ENCODE measurements around the gene FSHR. TPM values are rescaled to one million over a fixed set of nuclear protein-coding genes. Genes with fewer than 3 reads are reported as not detected.

Gene FSHR
- total RNA-seq, 1 donor from 2014 or later = 0.30 TPM

GRCh38 chr2:49178656-49179055 lies 24.3 kb upstream of the FSHR start:
- H3K79me2 ChIP-seq (ENCODE audit: insufficient read depth, low read length) = no peaks in the 10 kb centered on the region
- no peak overlapping the region for H3K27ac ChIP-seq (ENCODE audit: low read depth, low read length)
- H3K4me3 Mint-ChIP-seq (ENCODE audit: unreplicated experiment) = no peak overlapping the region
- no peak overlapping the region for H2AFZ ChIP-seq (ENCODE audit: low read depth, low read length)
- no peak for TF ChIP-seq EZH2 (IDR thresholded peaks at IDR 0.05; ENCODE audit: insufficient read depth, low read length)
- TF ChIP-seq, protein P1, sequence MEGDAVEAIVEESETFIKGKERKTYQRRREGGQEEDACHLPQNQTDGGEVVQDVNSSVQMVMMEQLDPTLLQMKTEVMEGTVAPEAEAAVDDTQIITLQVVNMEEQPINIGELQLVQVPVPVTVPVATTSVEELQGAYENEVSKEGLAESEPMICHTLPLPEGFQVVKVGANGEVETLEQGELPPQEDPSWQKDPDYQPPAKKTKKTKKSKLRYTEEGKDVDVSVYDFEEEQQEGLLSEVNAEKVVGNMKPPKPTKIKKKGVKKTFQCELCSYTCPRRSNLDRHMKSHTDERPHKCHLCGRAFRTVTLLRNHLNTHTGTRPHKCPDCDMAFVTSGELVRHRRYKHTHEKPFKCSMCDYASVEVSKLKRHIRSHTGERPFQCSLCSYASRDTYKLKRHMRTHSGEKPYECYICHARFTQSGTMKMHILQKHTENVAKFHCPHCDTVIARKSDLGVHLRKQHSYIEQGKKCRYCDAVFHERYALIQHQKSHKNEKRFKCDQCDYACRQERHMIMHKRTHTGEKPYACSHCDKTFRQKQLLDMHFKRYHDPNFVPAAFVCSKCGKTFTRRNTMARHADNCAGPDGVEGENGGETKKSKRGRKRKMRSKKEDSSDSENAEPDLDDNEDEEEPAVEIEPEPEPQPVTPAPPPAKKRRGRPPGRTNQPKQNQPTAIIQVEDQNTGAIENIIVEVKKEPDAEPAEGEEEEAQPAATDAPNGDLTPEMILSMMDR (IDR thresholded peaks at IDR 0.05; ENCODE audit: insufficient read depth, low read depth, low read length) = no peak
- H3K27me3 ChIP-seq (ENCODE audit: insufficient read depth, low read length) = no peaks in the 10 kb centered on the region
- H3K36me3 Mint-ChIP-seq (ENCODE audit: low read depth, unreplicated experiment) = no peaks in the 10 kb centered on the region
- no peak overlapping the region for H3K27ac Mint-ChIP-seq (ENCODE audit: unreplicated experiment)
- no peaks in the 10 kb centered on the region for H3K9me3 Mint-ChIP-seq (ENCODE audit: unreplicated experiment)
- H3K4me2 ChIP-seq (ENCODE audit: low read length) = no peak overlapping the region
- H3K36me3 ChIP-seq (ENCODE audit: insufficient read depth, low read length) = no peaks in the 10 kb centered on the region
- no peaks in the 10 kb centered on the region for H3K4me1 ChIP-seq (ENCODE audit: insufficient read depth, low read length)
- H3K9me3 ChIP-seq (ENCODE audit: insufficient read depth, low read depth, low read length) = peaks cover 3% of the 10 kb centered on the region
- FAIRE-seq = no peak
- no peak for DNase-seq (ENCODE audit: low read depth)
- peaks cover 6% of the 10 kb centered on the region for H3K4me1 Mint-ChIP-seq (ENCODE audit: low read depth, unreplicated experiment)
- H3K9ac ChIP-seq (ENCODE audit: low read length) = no peak overlapping the region
- H3K4me3 ChIP-seq (ENCODE audit: insufficient read depth, low read depth, low read length) = no peak overlapping the region
- no peaks in the 10 kb centered on the region for H3K27me3 Mint-ChIP-seq (ENCODE audit: low read depth, unreplicated experiment)
- H4K20me1 ChIP-seq (ENCODE audit: insufficient read depth, low read length) = no peaks in the 10 kb centered on the region

DNA sequence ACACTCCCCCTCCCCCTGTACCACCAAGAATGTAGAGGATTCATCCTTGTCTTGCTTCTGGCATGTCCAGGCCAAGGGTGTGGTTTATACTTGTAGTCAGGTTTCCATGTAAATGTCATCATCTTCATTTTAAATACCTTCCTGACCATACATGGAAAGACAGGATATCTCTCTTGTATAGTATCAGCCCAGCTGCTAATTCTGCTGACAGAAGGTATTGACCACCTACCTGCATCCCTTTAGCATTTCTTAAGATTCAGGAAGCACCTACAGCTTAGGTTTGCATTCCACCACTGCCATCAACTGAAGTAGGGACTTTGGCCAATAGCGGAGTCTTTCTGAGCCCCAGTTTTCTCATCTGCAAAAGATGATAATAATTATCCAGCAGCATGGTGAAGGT lies 22.9 kb upstream of the FSHR start:
- Histone ChIP-seq H3K36me3 (ENCODE audit: insufficient read depth, low read length) (no peaks in the 10 kb centered on the region), H3K9ac (ENCODE audit: low read length) (no peak overlapping the region), H3K4me1 (ENCODE audit: insufficient read depth, low read length) (no peaks in the 10 kb centered on the region), H3K79me2 (ENCODE audit: insufficient read depth, low read length) (no peaks in the 10 kb centered on the region), H3K4me2 (ENCODE audit: low read length) (no peak overlapping the region), H3K27me3 (ENCODE audit: insufficient read depth, low read length) (no peaks in the 10 kb centered on the region), H2AFZ (ENCODE audit: low read depth, low read length) (no peak overlapping the region), H3K4me3 (ENCODE audit: insufficient read depth, low read depth, low read length) (no peak overlapping the region), H3K27ac (ENCODE audit: low read depth, low read length) (no peak overlapping the region), H3K9me3 (ENCODE audit: insufficient read depth, low read depth, low read length) (peaks cover 3% of the 10 kb centered on the region), H4K20me1 (ENCODE audit: insufficient read depth, low read length) (no peaks in the 10 kb centered on the region)
- FAIRE-seq (no peak), DNase-seq (ENCODE audit: low read depth) (no peak)
- no peak for TF ChIP-seq EZH2 (IDR thresholded peaks at IDR 0.05; ENCODE audit: insufficient read depth, low read length)
- TF ChIP-seq, protein P1 (IDR thresholded peaks at IDR 0.05; ENCODE audit: insufficient read depth, low read depth, low read length) = no peak
- Mint-ChIP-seq H3K27ac (ENCODE audit: unreplicated experiment) (no peak overlapping the region), H3K4me3 (ENCODE audit: unreplicated experiment) (no peak overlapping the region), H3K27me3 (ENCODE audit: low read depth, unreplicated experiment) (no peaks in the 10 kb centered on the region), H3K36me3 (ENCODE audit: low read depth, unreplicated experiment) (no peaks in the 10 kb centered on the region), H3K4me1 (ENCODE audit: low read depth, unreplicated experiment) (peaks cover 6% of the 10 kb centered on the region), H3K9me3 (ENCODE audit: unreplicated experiment) (no peaks in the 10 kb centered on the region)

DNA sequence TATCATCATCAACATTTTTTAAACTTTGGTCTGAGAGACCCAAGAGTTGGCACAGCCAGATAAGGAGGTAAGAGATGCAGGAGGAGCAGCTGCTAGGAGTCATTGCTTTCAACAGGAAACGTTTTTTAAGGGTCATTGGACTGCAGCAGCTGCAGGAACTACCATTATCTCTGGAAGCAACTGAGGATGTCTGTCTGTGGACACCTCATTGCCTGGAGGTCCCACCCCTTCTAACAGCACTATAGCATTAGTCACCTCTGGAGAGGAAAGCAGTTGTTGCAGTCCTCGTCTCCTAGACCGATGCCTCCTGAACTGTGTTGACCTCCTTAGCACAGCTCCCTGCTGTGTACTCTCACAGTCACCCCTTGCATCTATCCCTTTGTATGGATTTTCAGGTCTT lies 21.5 kb upstream of the FSHR start:
- DNase-seq (ENCODE audit: low read depth) (no peak), FAIRE-seq (no peak)
- no peak for TF ChIP-seq EZH2 (IDR thresholded peaks at IDR 0.05; ENCODE audit: insufficient read depth, low read length)
- TF ChIP-seq, protein P1 (IDR thresholded peaks at IDR 0.05; ENCODE audit: insufficient read depth, low read depth, low read length) = no peak
- H3K27me3 Mint-ChIP-seq (ENCODE audit: low read depth, unreplicated experiment) = no peaks in the 10 kb centered on the region
- peaks cover 6% of the 10 kb centered on the region for H3K4me1 Mint-ChIP-seq (ENCODE audit: low read depth, unreplicated experiment)
- Histone ChIP-seq H3K9ac (ENCODE audit: low read length) (no peak overlapping the region), H3K79me2 (ENCODE audit: insufficient read depth, low read length) (no peaks in the 10 kb centered on the region), H2AFZ (ENCODE audit: low read depth, low read length) (no peak overlapping the region), H3K4me2 (ENCODE audit: low read length) (no peak overlapping the region), H3K9me3 (ENCODE audit: insufficient read depth, low read depth, low read length) (peaks cover 3% of the 10 kb centered on the region), H4K20me1 (ENCODE audit: insufficient read depth, low read length) (no peaks in the 10 kb centered on the region), H3K27ac (ENCODE audit: low read depth, low read length) (no peak overlapping the region), H3K4me1 (ENCODE audit: insufficient read depth, low read length) (no peaks in the 10 kb centered on the region), H3K4me3 (ENCODE audit: insufficient read depth, low read depth, low read length) (no peak overlapping the region), H3K36me3 (ENCODE audit: insufficient read depth, low read length) (no peaks in the 10 kb centered on the region), H3K27me3 (ENCODE audit: insufficient read depth, low read length) (no peaks in the 10 kb centered on the region)
- no peak overlapping the region for H3K4me3 Mint-ChIP-seq (ENCODE audit: unreplicated experiment)
- H3K9me3 Mint-ChIP-seq (ENCODE audit: unreplicated experiment) = no peaks in the 10 kb centered on the region
- H3K27ac Mint-ChIP-seq (ENCODE audit: unreplicated experiment) = no peak overlapping the region
- no peaks in the 10 kb centered on the region for H3K36me3 Mint-ChIP-seq (ENCODE audit: low read depth, unreplicated experiment)
